A549 (cell line): ENCODE data around the gene NUDC. TPM values are rescaled to one million over a fixed set of nuclear protein-coding genes. Genes with fewer than 3 reads are reported as not detected.

ENCODE experiments used
- ATAC-seq, 2 experiments: fragments of 200-7000 bp in 1 of 2; fragments of >200 bp in 1 of 2; cut with Nextera tagmentation in 1 of 2; cut with Tn5 transposase in 1 of 2; 3 replicates each; pipeline versions ENCODE4 v1.8.0 to v1.9.1; 2018 to 2020; ENCODE audit warnings: mild to moderate bottlenecking in 1 of 2, moderate library complexity in 1 of 2
- CTCF ChIA-PET: fragments of 300-600 bp; sonication (Branson Sonifier 250); formaldehyde crosslinking; extraction: SDS; loops from one replicate; lab custom pipeline; 2021; ENCODE audit warnings: antibody characterized with exemption, inconsistent platforms; lab: Yijun Ruan, JAX
- POLR2A ChIA-PET: fragments of 350-600 bp; formaldehyde crosslinking; extraction: SDS; loops from one replicate; lab custom pipeline; 2021; ENCODE audit warnings: antibody characterized with exemption, inconsistent platforms; lab: Yijun Ruan, JAX
- DNase-seq, 2 experiments: peaks; one replicate each; pipeline versions ENCODE4 v3.0.0 to v3.0.0-alpha.2; 2011 to 2016; ENCODE audit warnings: low read depth in 1 of 2, low spot score in 1 of 2
- FAIRE-seq: peaks from 2 replicates; lab custom pipeline; 2011; peaks lifted over from hg19 to GRCh38; lab: Jason Lieb, UNC
- H3K27ac ChIP-seq, 2 experiments: fragments of >200 bp; sonication (Bioruptor Twin); formaldehyde crosslinking; 3 replicates each; pipeline ENCODE4 v1.5.1; 2016 to 2017
- H3K4me1 ChIP-seq: fragments of >200 bp; sonication (Bioruptor Twin); formaldehyde crosslinking; 3 replicates; pipeline ENCODE4 v1.6.1; 2016
- H3K4me2 ChIP-seq: fragments of >200 bp; sonication (Bioruptor Twin); formaldehyde crosslinking; 3 replicates; pipeline ENCODE4 v1.6.1; 2016
- H3K4me3 ChIP-seq: fragments of >200 bp; sonication (Bioruptor Twin); formaldehyde crosslinking; 3 replicates; pipeline ENCODE4 v1.5.1; 2016
- H3K9me3 ChIP-seq: fragments of >200 bp; sonication (Bioruptor Twin); formaldehyde crosslinking; 3 replicates; pipeline ENCODE4 v1.6.1; 2016
- BHLHE40 ChIP-seq: IDR thresholded peaks from 2 replicates; pipeline ENCODE4 v1.6.1; 2012; ENCODE audit warnings: low read depth, low read length, inconsistent platforms
- EHF ChIP-seq: fragments of 250-450 bp; sonication (Bioruptor Pico); IDR thresholded peaks from 2 replicates; pipeline ENCODE4 v1.5.0; 2020; ENCODE audit warnings: mild to moderate bottlenecking
- FOSL2 ChIP-seq, 2 experiments: fragments of 450-650 bp in 1 of 2; fragments of >200 bp in 1 of 2; sonication (Bioruptor Twin) in 1 of 2; formaldehyde crosslinking; IDR thresholded peaks; 2 replicates each; pipeline versions ENCODE4 v1.5.0 to v1.6.1; 2016 to 2020; ENCODE audit warnings: mild to moderate bottlenecking in 1 of 2, moderate library complexity in 1 of 2
- HDAC2 ChIP-seq: fragments of 200-600 bp; sonication (generic); IDR thresholded peaks from 2 replicates; pipeline ENCODE4 v1.6.1; 2016
- HEYL ChIP-seq: fragments of 250-450 bp; sonication (Bioruptor Pico); IDR thresholded peaks from 2 replicates; pipeline ENCODE4 v1.8.0; 2021; ENCODE audit warnings: mild to moderate bottlenecking, moderate library complexity
- HOXB13 ChIP-seq: fragments of 250-450 bp; sonication (Bioruptor Pico); IDR thresholded peaks from 2 replicates; pipeline ENCODE4 v1.5.0; 2020; ENCODE audit warnings: low read depth, mild to moderate bottlenecking, moderate library complexity
- JUN ChIP-seq, 2 experiments: fragments of >200 bp; sonication (Bioruptor Twin); formaldehyde crosslinking; IDR thresholded peaks; 2 replicates in 1 of 2; 3 replicates in 1 of 2; pipeline ENCODE4 v1.6.1; 2016 to 2017
- KDM1A ChIP-seq: fragments of 200-600 bp; sonication (generic); IDR thresholded peaks from 2 replicates; pipeline ENCODE4 v1.6.1; 2016; ENCODE audit warnings: low read depth, mild to moderate bottlenecking
- MAFK ChIP-seq: fragments of 450-650 bp; IDR thresholded peaks from 2 replicates; pipeline ENCODE4 v1.6.1; 2014; ENCODE audit not compliant: partially characterized antibody
- MAZ ChIP-seq: fragments of 150-350 bp; IDR thresholded peaks from 2 replicates; pipeline ENCODE4 v1.6.1; 2014; ENCODE audit warnings: antibody characterized with exemption, low read depth, low read length, borderline replicate concordance
- POLR2AphosphoS2 ChIP-seq: conservative IDR thresholded peaks from 2 replicates; pipeline ENCODE4 v1.6.1; 2012; ENCODE audit warnings: low read length, improper control_type of control experiment, inconsistent platforms
- RCOR1 ChIP-seq: fragments of 150-350 bp; IDR thresholded peaks from 2 replicates; pipeline ENCODE4 v1.6.1; 2014; ENCODE audit warnings: antibody characterized with exemption, low read length, low read depth
- RNF2 ChIP-seq: fragments of 200-600 bp; sonication (generic); IDR thresholded peaks from 2 replicates; pipeline ENCODE4 v1.6.1; 2016; ENCODE audit warnings: low read depth, mild to moderate bottlenecking, antibody characterized with exemption, moderate library complexity, borderline replicate concordance
- TFCP2L1 ChIP-seq: fragments of 250-450 bp; sonication (Bioruptor Pico); IDR thresholded peaks from 2 replicates; pipeline ENCODE4 v1.5.0; 2021; ENCODE audit warnings: mild to moderate bottlenecking
- TP53 ChIP-seq: fragments of 250-450 bp; sonication (Bioruptor Pico); IDR thresholded peaks from 2 replicates; pipeline ENCODE4 v1.5.0; 2021; ENCODE audit warnings: mild to moderate bottlenecking, moderate library complexity
- ZC3H11A ChIP-seq: fragments of 450-650 bp; IDR thresholded peaks from 2 replicates; pipeline ENCODE4 v1.6.1; 2014; ENCODE audit warnings: antibody characterized with exemption, mild to moderate bottlenecking
- ZFP36 ChIP-seq: fragments of 450-650 bp; IDR thresholded peaks from 2 replicates; pipeline ENCODE4 v1.6.1; 2014; ENCODE audit warnings: borderline replicate concordance; ENCODE audit not compliant: partially characterized antibody
- ZNF302 ChIP-seq: fragments of 250-450 bp; sonication (Bioruptor Pico); IDR thresholded peaks from 2 replicates; pipeline ENCODE4 v1.9.0; 2021; ENCODE audit warnings: inconsistent platforms, mild to moderate bottlenecking, moderate library complexity
- WGBS: methylation state at CpG from one replicate; pipeline ENCODE4 v1.1.6; 2017; ENCODE audit errors: missing lambda C conversion rate; 5-methylcytosine and 5-hydroxymethylcytosine counted together
- polyA plus RNA-seq, 4 experiments: library from polyadenylated mRNA; depleted of rRNA in 3 of 4; stranded (reverse); fragments of >200 nt; fragmentation: RNase III in 1 of 4; extraction: RNeasy Plus Mini Kit Qiagen cat#74134 plus additional on column Dnase treatment in 1 of 4; gene quantifications; 2 replicates in 3 of 4; 3 replicates in 1 of 4; pipeline ENCODE4 v1.2.3, GENCODE V29; 2011 to 2017
- TF ChIP-seq, protein P1 (sequence below): fragments of 250-450 bp; sonication (Bioruptor Pico); IDR thresholded peaks from 2 replicates; pipeline ENCODE4 v1.5.0; 2020; ENCODE audit warnings: low read depth, mild to moderate bottlenecking, moderate library complexity
- TF ChIP-seq, protein P2 (sequence below): fragments of >200 bp; sonication (Bioruptor Twin); formaldehyde crosslinking; IDR thresholded peaks from 3 replicates; pipeline ENCODE4 v1.6.1; 2016
- TF ChIP-seq, protein P3 (sequence below): fragments of 250-450 bp; sonication (Bioruptor Pico); IDR thresholded peaks from 2 replicates; pipeline ENCODE4 v1.5.0; 2021; ENCODE audit warnings: mild to moderate bottlenecking, moderate library complexity, borderline replicate concordance
- TF ChIP-seq, protein P4 (sequence below): IDR thresholded peaks from 2 replicates; pipeline ENCODE4 v1.6.1; 2012; ENCODE audit warnings: low read depth, borderline replicate concordance

NUDC gene
- polyA plus RNA-seq, 2 of the 4 experiments (the other 2 are of a cell fraction) = 79.0 to 133 TPM

- FAIRE-seq (no peak), DNase-seq (no peak), ATAC-seq (no peak)
- Histone ChIP-seq H3K4me1 (peaks cover 5% of the 10 kb centered on the region; the same call in 1 of the 3 replicates), H3K4me3 (peak overlapping the region; percentile 91), H3K4me2 (peak overlapping the region; percentile 91), H3K9me3 (no peaks in the 10 kb centered on the region), H3K27ac (peak overlapping the region; percentile 79 to 91)
- TF ChIP-seq ZNF302 (CRISPR knock-in tag) (no peak), TFCP2L1 (CRISPR knock-in tag) (no peak), MAFK (no peak), RCOR1 (no peak), JUN (IDR thresholded peaks at IDR 0.05) (no peak), ZC3H11A (no peak), BHLHE40 (no peak), TP53 (CRISPR knock-in tag) (no peak), RNF2 (no peak)
- TF ChIP-seq, protein P1, sequence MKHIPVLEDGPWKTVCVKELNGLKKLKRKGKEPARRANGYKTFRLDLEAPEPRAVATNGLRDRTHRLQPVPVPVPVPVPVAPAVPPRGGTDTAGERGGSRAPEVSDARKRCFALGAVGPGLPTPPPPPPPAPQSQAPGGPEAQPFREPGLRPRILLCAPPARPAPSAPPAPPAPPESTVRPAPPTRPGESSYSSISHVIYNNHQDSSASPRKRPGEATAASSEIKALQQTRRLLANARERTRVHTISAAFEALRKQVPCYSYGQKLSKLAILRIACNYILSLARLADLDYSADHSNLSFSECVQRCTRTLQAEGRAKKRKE = no peak
- TF ChIP-seq, protein P2, sequence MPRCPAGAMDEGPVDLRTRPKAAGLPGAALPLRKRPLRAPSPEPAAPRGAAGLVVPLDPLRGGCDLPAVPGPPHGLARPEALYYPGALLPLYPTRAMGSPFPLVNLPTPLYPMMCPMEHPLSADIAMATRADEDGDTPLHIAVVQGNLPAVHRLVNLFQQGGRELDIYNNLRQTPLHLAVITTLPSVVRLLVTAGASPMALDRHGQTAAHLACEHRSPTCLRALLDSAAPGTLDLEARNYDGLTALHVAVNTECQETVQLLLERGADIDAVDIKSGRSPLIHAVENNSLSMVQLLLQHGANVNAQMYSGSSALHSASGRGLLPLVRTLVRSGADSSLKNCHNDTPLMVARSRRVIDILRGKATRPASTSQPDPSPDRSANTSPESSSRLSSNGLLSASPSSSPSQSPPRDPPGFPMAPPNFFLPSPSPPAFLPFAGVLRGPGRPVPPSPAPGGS = no peak
- WGBS = 75% methylated on average over 15 of the region's 18 CpGs
- CTCF ChIA-PET = interaction anchor here (0.9 to 4.4 kb wide), 6 partner anchors 14 to 66 kb away, joined by 3 to 19 read pairs (median 4); no protein-coding TSS in a partner anchor
- POLR2A ChIA-PET = interaction anchor here (0.5 to 1.8 kb wide), 5 partner anchors 11 to 52 kb away, joined by 3 to 14 read pairs (median 3); partner anchors contain the start of gene GPN2
These were observed 20.6 kb upstream of the NUDC start for GRCh38 chr1:26900815-26901511.

DNA sequence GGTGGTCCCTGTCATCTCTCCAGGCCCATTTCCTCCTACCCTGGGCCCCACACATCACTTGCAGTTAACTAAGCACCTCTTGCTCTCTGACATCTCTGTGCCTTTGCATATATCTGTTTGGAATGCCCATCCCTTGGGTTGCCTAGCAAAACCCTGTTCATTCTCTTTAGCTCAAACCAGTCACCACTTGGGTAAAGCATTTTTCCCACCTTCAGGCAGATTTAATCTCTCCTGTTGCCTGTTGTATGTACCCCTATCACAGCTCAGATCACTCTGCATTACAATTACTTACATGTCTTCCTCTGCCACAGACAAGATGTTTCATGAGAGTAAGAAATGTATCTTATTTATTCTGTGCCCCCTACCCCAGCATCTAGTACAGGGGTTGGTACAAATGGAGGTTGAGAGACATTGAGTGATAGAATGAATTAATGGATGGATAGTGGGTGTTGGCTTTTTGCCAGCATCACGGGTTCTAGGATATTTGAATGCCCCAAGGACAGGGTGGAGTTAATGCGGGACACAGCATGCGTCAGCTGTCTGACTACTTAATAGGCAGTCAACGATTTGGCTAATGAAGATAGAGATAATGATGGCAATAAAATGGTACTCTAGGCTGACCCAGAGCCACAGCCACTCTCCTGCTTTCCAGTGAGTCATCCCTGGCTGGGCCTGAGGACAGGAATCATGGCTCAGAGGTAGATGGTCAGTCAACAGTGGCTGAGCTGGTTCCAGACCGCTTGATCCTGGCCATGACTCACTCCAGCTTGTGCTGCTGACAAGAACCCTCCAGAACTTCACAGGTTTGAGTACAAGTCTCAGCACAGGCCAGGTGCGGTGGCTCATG, 14.2 kb upstream of the NUDC start:
- Histone ChIP-seq H3K4me3 (no peak overlapping the region), H3K27ac (0 out of 6 replicates have a peak overlapping the region, but pooled peaks of 1 of the 2 experiments have one; percentile 37), H3K9me3 (no peaks in the 10 kb centered on the region), H3K4me1 (peaks cover 14% of the 10 kb centered on the region; the same call in 2 of the 3 replicates), H3K4me2 (no peak overlapping the region)
- no peak for FAIRE-seq
- POLR2A ChIA-PET = interaction anchor here (2.6 kb wide), 1 partner anchor 17 kb away, joined by 10 read pairs; the partner anchor contains the start of gene GPN2
- TF ChIP-seq MAZ (no peak), HEYL (CRISPR knock-in tag) (no peak), FOSL2 (IDR thresholded peaks at IDR 0.05) (no peak), FOSL2 (CRISPR knock-in tag; IDR thresholded peaks at IDR 0.05) (peak; percentile 75), HOXB13 (CRISPR knock-in tag) (no peak), HDAC2 (no peak)
- peak; percentile 60 to 63 for DNase-seq
- CTCF ChIA-PET = interaction anchor here (1.3 to 1.4 kb wide), 2 partner anchors 10 to 90 kb away, joined by 3 read pairs; no protein-coding TSS in a partner anchor
- 55% methylated on average over 5 of the region's 6 CpGs for WGBS
- peak; percentile 89 to 92 for ATAC-seq

DNA sequence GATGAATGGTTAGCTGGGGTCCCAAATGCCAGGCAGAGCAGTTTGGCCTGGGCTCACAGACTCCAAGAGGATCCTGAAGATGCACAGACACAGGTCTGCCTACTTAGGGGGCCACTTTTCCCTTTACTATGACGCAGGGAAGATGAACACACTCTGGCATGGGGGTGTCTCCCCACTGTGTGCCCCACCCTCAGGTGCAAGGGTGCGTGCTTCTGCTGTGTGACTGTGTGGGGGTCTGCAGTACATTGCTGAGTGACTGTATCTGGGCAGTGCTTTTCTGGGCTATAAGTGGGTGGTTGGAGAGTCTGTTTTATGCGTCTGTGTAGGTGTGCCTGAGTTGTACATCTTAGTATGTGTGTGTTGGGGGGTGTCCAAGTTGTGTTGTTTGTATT, 11.6 kb upstream of the NUDC start:
- CTCF ChIA-PET = no interaction called here
- POLR2A ChIA-PET = no interaction called here

More for the DNA sequence above, 11.6 kb upstream of the NUDC start:
- 71% methylated on average over 2 of the region's 3 CpGs for WGBS
- peaks cover 25% of the 10 kb centered on the region for H3K4me1 ChIP-seq
- ATAC-seq (no peak), FAIRE-seq (no peak), DNase-seq (no peak)
- H3K4me2 ChIP-seq = no peak overlapping the region
- no peak overlapping the region for H3K4me3 ChIP-seq
- H3K27ac ChIP-seq = no peak overlapping the region
- TF ChIP-seq, protein P3, sequence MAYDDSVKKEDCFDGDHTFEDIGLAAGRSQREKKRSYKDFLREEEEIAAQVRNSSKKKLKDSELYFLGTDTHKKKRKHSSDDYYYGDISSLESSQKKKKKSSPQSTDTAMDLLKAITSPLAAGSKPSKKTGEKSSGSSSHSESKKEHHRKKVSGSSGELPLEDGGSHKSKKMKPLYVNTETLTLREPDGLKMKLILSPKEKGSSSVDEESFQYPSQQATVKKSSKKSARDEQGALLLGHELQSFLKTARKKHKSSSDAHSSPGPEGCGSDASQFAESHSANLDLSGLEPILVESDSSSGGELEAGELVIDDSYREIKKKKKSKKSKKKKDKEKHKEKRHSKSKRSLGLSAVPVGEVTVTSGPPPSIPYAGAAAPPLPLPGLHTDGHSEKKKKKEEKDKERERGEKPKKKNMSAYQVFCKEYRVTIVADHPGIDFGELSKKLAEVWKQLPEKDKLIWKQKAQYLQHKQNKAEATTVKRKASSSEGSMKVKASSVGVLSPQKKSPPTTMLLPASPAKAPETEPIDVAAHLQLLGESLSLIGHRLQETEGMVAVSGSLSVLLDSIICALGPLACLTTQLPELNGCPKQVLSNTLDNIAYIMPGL (CRISPR knock-in tag) = no peak
- TF ChIP-seq EHF (CRISPR knock-in tag) (no peak), POLR2AphosphoS2 (no peak), ZFP36 (no peak), TP53 (CRISPR knock-in tag) (no peak), HEYL (CRISPR knock-in tag) (no peak), KDM1A (no peak)
- TF ChIP-seq, protein P4, sequence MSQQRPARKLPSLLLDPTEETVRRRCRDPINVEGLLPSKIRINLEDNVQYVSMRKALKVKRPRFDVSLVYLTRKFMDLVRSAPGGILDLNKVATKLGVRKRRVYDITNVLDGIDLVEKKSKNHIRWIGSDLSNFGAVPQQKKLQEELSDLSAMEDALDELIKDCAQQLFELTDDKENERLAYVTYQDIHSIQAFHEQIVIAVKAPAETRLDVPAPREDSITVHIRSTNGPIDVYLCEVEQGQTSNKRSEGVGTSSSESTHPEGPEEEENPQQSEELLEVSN = no peak
- H3K9me3 ChIP-seq = no peaks in the 10 kb centered on the region
